NCI-H2029 treated with DMSO at 0.1 percent for 48 hours (cell line): Measurements from ENCODE around the gene YY1.
"Not testable (repeated sequence)": the region's sequence is repeated elsewhere in the genome, so short reads cannot be mapped to it uniquely, and the experiment has no call there.

Experiments
- DNase-seq: peaks from one replicate; lab custom pipeline; 2025; lab: John Stamatoyannopoulos, UW

YY1 gene

DNA sequence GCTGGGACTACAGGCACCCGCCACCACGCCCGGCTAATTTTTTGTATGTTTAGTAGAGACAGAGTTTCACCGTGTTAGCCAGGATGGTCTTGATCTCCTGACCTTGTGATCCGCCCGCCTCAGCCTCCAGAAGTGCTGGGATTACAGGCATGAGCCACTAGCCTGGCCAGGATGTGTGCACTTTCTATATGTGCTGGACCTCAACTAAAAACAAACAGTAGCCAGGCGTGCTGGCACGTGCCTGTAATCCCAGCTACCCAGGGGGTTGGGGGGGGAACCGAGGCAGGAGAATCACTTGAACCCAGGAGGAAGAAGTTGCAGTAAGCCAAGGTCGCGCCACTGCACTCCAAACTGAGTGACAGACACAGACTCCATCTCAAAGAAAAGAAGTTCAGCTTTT lies 57.8 kb downstream of the YY1 start:
- not testable (repeated sequence) for DNase-seq

DNA sequence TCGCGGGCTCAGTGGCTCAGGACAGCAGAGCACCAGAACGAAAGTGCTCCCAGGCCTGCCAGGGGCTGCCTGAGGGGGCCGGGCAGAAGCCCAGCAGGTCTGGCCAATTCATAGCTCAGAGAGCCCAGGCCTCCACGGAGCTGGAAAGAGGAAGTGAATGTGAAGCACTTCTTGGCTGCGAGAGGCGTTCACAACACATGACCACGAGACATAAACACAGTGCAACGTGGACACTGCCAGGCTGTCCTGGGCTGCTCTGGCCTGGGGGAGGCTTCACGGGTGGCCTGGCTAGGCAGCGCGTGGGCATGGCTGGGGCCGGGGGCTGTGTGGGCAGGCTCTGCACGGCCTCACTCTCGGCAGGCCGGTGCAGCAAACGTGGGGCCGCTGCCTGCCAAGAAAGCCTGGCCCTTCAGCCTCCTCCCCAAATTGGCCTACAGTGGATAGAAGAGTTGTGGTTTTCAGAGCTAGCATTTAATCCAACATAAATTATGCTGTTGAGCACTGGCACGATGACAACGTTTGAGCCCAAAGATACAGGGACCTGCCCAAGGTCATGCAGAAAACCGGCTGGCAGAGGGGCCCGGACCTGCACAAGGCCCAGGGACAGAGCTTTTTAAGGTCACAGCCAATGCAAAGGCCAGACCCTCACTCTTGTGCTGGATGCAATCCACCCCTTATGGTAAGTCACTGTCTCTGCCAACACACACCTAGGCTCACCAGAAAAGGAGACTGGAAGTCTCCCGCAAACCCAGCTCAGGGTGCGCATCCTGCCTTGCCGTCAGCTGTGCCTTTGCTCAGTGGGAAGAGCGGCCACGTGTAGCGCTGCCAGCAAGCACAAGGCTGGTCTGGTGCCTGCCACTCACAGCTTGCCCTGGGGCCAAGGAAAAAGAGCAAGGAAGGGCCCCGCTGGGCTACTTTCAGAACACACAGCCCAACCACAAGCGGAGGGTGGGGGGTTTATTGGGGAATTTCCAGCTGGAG lies 58.7 kb downstream of the YY1 start:
- DNase-seq, result no peak

DNA sequence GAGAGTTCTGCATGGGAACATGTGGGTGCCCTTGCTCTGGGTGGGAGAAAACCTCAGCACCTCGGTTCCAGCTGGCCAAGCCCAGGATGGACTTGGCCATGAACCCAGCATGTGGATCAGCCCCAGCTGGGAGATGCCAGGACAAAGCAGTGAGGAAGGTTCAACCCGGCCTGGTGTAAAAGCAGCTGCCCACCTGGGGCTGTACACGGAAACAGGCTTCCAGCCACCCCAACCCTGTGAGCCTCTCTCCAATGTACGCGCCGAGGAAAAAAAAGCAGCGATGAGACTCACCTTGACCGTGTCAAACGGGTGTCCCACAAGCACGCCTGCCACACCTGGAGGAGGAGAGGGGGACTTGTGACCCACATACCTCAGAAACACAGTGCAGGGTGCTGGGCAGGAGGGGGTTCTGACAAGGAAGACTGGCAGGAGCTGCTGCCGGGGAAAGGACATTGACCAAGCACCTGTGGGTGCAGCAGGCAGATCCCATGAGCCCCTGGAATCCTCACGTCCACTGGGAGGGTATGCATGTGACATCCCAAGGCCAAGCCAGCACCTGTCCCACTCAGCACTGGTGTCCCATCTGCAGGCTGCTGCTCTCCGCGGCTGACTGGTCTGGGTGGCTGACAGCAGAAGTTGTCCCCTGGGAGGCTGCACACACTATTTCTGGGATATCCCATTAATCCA lies 59.8 kb downstream of the YY1 start:
- DNase-seq, result no peak

DNA sequence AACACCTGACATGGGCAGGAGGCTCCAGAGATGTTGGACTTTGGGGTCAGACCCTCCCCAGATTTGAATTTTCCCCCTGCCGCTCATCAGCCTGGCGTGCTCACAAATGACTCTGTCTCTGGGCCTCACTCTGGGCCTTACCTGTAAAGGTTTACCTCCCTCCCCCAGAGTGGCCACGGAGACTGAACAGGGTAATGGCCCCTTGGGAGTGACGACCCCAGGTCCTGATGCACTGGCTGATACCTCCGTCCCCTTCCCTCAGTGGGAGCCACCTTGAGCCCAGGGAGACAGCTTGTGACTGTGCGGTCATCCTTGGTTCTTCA lies 60.3 kb downstream of the YY1 start:
- no peak for DNase-seq

DNA sequence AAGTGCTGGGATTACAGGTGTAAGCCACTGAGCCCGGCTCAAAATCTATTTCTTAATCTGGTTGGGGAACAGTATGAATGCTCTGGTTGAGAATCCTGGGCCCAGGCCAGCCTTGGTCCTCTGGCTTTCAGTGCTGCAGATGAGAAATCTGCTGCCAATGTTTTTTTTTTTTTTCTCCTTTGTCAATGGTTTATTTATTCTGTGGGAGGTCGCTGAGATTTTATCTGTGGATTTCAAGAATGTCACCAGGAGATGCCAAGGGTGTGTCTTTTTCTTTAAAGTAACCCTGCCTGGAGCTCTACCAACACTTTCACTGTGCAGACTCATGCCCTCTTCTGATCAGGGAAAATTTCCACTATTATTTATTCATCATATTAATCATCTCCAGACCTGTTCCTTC lies 63.7 kb downstream of the YY1 start:
- no peak for DNase-seq

DNA sequence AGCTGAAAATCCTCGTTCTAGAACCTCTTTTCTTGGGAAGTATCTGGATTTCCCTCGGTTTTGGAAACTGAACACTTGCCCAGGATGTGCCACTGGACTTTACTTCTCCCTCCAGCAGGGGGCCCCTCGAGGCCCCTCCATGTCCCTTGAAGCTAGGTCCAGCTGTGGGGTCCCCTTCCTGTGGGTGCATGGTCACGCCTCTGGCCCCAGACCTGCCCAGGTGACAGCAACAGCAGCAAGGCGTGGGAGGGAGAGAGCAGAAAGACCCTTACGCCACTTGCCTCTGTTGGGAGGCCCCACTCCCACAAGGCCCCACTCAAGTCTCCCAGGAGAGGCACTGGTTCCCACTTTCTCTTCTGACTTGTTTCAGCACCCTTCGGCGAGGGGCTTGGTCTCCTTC lies 64.2 kb downstream of the YY1 start:
- DNase-seq, result no peak

DNA sequence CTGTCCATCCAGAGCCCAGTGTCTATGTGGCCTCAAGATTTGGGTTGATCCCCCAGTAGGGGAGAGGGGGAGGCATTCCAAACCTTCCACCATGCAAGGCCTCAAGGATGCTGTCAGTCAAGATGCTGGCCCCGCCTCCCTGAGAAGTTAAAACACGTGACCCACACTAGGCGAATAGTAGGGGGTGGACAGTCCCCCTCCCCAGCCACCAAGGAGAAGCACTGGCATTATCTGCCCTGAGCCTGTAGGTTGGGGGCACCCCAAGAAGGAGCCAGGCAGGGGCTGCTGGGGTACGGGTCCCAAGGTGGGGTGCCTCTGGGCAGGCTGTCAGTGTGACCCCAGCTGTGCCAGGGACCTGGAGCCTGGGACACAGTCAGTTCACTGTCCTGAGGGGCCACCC lies 65.0 kb downstream of the YY1 start:
- no peak for DNase-seq

DNA sequence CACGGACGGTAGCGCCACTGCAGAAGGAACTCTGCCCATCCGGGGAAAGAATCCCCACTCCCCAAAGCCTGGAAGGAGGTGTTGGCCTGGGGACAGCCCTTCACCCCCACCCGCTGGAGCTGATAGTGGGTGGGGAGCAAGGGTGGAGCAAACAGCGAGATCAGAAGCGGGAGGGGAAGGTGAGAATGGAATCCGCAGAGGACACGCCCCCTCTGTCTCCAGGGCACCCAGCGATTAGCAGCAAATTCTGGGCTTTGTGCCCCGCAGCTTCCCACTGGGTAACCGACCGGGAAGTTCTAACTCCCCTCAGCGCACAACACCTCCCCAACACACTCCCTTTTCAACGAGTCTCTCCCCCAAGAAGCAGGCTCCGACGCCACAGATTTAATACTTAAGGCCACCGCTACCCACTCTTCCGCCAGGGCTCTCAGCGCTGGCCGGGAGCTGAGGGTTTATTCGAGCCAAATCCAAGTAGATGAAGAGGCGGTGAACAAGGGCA lies 65.9 kb downstream of the YY1 start:
- no peak for DNase-seq

DNA sequence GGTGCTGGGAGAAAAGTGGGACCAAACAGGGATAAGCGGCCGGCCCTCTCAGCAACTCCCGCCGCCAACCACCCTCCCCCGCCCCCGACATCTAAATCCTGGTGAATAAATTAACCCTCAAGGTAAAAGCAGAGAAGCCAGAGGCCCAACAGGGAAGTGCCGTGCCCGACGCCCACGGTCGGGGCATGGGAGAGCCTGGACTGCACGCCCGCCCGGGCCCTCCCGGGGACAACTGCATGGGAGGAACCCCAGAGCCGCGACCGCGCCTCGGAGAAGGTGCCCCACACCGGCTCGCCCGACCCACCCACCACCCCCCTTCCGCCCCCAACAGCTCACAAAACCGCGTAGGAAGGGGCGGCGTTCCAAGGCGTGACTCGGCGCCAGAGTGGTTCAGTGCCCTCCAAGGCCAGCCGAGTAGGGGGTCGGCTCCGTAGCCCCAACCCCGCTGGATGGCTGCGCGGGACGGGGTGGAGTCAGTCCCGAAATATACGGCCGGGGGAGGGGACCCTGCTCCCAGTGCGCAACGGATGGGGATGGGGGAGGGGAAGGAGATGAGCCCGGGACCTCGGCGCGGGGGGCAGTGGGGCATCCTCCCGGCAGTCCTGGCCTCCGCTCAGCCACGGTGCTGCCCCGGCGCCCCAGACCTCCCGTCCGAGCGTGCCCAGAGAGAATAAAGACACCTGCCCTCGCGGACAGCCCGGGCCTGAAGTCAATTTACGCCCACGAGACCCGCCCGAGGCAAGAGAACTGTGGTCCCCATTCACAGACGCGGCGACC lies 66.6 kb downstream of the YY1 start:
- DNase-seq, result peak; percentile 18

DNA sequence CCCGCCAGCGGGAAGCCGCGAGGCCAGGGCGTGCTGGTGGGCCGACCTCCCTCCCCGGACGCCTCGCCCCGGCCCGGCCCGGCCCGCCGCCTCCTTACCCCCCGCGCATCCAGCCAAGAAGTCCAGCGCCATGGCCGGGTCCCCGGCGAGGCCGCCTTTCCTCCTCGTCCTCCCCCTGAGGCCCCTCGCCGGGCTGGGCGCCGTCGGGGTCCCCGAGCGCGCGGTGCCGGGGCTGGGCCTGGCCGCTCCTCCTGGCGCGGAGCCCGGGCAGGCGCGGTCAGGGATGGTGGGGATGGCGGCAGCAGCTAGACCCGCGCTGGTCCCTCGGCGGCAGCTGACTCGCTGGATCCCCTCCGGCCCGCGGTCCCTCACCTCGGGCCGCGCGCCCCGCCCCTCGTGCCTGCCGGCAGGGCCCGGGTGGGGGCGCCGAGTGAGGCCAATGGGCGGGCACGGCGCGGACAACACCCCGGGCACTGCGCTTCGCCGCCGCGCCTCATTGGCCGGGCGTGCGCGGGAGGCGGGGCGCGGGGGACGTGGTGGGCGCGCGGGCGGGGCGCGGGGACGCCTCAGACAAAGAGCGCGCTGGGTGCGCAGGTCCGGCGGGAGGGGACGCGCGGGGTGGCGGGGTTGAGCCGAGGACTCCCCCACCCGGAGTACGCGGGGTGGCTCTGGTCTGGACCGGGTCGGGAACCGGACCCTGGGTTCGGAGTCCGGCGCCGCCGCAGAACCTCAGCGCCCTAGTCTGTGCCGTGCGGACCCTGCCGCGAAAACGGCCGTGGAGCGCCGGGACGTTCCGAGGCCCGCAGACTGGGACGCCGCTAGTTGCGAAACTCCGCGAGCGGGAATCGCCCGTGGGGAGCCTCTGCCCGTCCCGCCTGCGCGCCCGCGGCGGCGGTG lies 67.4 kb downstream of the YY1 start, which contains the start of gene SLC25A29:
Gene SLC25A29, minus strand, starts transcription at position 344 of the 897 bp plus-strand sequence. Its CDS starts 212 bp downstream, at position 132.
- DNase-seq, result no peak

DNA sequence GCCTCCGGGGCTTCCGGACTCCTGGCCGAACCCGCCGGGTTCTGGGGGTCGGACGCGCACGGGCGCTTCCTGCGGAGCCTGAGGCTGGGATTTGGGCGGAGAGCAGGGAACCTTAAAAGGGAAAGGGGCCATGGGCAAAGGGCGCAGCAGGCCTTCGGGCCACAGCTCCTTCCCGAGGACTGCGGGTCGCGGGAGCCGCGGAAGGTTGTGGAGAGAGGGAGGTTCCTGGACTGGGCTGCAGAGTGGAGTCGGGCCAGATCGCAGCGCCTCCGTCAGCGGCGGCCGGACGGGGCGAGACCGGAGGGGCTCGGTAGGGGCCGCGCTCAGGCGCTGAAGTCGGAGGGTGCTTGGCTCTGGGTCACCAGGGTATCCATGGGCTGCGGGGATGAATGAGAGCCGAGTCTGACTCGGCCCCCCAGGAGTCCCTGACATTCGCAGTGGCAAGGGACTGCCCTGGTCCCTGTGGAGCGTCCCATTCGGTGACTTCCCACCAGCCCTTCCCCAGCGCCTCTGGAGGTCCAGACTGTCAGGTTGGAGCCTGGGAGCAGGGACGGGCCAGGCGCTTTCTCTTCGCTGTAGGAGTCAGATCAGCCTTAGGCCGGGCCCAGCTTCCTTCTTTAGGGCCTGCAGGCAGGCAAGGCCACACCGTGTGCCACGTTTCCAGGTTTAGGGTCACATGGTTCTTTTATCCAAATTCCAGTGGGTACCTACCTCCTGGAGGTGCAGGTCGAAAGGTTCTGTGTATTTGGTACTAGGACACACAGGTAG lies 68.2 kb downstream of the YY1 start:
- DNase-seq, result no peak

DNA sequence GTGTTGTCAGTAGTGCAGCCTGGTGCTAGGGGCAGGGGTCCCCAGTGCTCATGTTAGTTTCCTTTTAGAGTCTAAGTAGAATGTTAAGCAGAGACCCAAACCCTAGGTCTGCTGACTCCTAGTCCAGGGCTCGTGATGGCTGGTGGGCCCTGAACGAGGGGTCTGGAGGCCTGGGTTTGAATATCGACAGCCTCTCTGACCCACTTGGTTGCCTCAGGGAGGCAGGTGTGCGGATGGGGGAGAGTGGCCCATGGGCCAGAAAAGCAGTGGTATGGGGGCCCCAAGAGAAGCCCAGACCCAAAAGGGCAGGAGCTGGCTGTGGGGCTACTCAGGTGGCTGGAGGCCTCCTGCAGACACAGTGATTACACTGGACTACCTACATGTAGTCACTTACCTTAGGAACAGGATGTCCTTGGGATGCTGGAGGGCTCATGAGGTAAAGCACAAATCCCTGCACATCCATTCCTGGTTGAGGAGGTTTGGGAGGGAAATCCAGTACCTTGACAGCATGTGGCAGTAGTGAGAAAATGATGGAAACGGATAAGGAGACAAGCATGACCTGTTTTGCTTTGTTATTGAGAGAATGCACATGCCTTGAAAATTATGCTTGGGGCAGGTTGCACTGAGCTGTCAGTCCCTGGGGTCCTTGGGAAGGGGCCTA lies 69.0 kb downstream of the YY1 start:
- DNase-seq, result no peak

DNA sequence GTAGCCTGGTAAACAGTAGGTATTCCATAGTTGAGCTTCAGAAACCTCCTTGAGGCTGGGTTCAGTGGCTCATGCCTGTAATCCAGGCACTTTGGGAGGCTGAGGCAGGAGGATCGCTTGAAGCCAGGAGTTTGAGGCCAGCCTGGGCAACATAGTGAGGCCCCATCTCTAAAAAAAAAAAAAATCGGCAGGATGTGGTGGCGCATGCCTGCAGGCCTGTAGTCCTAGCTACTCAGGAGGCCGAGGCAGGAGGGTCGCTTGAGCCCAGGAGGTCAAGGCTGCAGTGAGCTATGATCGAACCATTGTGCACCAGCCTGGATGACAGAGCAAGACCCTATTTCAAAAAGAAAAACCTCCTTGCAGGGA lies 69.5 kb downstream of the YY1 start:
- DNase-seq, result not testable (repeated sequence)

DNA sequence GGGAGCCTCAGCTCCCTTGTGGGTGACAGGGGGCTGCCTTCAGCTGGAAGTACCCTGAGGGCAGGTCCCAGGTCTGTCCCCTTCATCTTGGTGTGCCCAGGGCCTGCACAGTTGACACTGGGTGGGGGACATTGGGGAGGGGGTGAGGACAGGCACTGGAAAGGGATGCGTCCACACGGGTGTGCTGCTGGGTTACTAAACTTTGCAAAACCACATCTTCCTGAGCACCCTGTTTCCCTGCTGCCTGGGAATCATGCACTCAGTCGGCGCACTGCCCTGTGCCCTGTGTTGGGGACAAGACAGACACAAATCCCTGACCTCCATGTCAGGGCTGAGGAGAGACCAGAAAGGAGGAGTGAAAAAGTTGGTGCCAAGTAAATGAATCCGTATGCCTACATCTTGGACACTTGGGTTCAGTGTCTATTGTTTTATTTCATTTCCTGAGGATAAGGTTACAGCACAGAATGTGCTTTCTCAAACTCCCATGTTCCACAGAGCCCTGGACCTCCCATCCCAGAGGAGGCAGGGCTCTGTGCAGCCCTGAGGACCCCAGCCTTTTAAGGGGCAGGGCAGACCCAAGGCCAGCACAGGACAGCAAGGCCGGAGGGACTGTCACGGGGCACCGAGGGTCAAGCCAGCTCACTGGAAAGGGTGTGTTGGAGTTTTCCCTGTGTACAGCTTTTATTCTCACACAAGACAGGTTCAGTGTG lies 70.2 kb downstream of the YY1 start:
- DNase-seq, result no peak

DNA sequence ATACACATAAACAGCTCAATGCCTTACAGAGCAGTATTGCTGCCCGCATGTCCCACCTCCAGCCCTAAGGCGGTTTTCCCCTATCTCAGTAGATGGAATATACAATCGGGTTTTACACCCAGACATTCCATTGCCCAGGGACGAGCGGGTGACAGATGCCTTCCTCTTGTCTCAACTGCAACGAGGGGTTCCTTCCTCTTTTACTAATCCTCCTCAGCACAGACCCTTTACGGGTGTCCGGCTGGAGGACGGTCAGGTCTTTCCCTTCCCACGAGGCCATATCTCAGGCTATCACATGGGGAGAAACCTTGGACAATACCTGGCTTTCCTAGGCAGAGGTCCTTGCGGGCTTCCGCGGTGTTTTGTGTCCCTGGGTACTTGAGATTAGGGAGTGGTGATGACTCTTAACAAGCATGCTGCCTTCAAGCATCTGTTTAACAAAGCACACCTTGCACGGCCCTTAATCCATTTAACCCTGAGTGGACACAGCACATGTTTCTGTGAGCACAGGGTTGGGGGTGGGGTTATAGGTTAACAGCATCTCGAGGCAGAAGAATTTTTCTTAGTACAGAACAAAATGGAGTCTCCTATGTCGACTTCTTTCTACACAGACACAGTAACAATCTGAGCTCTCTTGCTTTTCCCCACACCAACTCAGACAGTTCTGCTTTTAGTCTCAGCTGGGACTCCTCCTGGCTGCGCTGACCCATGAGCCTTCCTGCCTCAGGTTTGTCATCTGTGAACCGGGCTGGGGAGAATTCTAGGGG lies 73.3 kb downstream of the YY1 start:
- not testable (repeated sequence) for DNase-seq

DNA sequence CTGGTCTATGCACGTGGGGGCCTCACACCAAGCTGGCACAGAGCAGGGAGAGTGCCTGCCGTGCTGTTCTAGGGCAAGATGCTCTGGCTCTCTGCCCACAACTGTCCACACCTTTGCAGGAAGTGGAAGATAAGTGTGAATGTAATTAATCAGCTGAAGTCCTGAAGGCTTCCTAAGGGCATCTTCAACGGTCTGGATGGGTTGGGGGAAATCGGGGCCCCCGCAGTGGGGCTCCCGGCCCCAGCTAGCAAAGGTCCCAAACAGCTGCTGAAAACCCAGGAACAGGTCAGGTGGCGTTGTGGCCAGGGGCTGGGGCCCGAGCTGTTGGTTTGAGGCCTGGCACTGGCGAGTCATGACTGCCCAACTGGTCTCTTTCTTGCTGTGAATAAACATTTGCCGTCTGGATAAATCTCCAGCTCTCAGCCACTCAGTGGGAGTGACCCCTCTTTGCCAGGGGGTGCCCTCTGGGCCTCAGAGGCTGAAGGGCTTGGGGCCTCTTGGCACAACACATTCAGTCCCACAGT lies 74.0 kb downstream of the YY1 start:
- no peak for DNase-seq

DNA sequence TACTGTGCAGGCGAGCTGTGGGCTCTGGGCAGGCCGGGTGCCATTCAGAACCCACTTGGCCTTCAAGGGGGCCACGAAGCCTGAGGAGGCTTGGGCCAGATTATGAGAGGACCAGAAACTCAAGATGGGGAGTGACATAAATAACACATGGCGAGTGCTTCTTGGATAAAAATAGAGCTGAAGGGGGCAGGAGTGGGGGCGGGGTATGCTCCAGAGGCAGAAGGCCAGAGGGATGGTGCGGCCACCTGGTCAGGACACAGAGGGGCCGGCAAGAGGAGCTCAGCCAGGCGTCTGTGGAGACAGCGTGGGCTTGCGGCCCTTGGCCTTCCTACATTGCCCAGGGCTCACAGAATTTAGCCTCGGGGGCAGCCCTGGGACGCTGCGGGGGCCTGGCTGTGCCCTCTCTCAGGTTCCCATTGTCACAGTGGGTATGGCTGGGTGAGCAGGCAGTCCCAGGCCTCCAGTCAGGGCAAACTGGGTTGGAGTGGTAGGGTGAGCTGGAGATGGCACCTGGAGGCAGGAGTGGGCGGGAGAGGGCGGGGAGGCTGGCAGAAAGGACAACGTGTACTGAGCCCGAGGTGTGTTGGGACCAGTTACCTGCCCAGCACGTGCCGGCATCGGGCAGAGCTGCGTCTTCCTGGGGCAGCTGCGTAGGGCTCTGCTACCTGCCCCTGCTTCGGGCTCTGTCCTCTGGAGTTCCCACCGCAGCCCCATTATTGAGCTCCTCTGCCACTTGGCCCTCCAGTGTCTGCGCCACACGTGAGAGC lies 74.7 kb downstream of the YY1 start:
- no peak for DNase-seq

DNA sequence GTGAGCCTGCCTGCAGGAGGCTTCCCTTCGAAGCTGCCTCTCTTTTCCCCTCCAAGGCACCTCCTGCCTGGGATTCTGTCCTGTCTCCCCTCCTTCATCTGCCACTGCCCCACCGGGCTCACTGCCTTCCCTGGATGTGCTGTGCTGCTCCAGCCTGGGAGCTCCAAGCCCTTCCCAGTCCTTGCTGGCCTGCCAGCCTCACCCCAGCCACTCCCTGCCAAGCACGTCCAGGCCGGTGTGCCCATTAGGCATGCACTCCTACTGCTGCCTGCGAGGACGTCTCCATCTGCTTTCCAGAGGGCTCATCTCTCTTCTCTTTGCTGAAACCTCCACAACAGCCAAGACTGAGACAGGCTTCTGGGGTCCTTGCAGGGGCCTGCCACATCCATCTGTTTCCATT lies 75.8 kb downstream of the YY1 start:
- DNase-seq, result no peak
